GM21529 (cell line): ENCODE data around the gene ABTB2.
"Not testable (repeated sequence)": the region's sequence is repeated elsewhere in the genome, so short reads cannot be mapped to it uniquely, and the experiment has no call there.

Experiments used
- ATAC-seq: cut with Tn5 transposase; IDR thresholded peaks from one replicate; pipeline ENCODE4 v1.9.1; 2021; ENCODE audit not compliant: unreplicated experiment

ABTB2 gene

DNA sequence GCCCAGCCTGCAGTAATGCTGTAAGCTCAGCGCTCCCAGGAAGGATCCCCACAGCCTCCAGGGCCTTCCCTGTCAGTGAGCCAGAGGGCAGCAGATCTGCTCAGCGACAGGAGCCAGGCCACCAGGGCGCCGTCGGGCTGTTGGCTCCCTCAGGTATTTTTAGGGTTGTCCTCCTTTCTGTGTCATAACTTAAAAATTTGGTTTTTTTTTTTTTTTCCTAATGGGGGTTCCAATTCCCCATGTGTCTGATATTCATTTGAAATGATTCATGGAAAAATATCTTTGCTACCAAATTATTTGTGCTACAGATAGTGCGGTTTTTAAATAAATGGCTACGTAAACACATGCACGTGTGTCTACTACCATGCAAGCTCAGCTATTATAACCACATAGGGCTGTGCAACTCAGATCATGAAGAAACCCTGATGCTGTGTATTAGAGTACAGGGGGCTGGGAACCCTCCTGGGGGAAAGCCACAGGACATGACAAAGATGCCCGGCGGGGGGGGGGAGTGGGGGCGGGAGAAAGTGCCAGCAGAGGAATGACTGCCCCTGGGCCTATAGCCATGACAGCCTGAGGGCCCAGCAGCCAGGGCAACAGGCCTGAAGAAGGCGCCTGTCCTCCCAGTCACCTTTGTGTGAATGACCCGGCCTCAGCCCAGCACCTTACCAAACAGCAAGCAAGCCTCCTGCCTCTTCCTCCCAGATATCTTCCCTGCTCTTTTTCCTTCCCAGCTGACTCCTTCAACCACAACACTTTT is 163.1 kb downstream of the ABTB2 start:
- no peak for ATAC-seq

GRCh38 chr11:34192481-34193401 is 165.1 kb downstream of the ABTB2 start:
- ATAC-seq, result no peak

- no peak for ATAC-seq
Measured at GRCh38 chr11:34191578-34191977, 166.2 kb downstream of the ABTB2 start.

GRCh38 chr11:34190192-34191139 is 167.3 kb downstream of the ABTB2 start:
- no peak for ATAC-seq

- ATAC-seq, result no peak
Measured at GRCh38 chr11:34189191-34189590, 168.6 kb downstream of the ABTB2 start.

- ATAC-seq, result no peak
Measured at GRCh38 chr11:34188181-34188580, 169.6 kb downstream of the ABTB2 start.

DNA sequence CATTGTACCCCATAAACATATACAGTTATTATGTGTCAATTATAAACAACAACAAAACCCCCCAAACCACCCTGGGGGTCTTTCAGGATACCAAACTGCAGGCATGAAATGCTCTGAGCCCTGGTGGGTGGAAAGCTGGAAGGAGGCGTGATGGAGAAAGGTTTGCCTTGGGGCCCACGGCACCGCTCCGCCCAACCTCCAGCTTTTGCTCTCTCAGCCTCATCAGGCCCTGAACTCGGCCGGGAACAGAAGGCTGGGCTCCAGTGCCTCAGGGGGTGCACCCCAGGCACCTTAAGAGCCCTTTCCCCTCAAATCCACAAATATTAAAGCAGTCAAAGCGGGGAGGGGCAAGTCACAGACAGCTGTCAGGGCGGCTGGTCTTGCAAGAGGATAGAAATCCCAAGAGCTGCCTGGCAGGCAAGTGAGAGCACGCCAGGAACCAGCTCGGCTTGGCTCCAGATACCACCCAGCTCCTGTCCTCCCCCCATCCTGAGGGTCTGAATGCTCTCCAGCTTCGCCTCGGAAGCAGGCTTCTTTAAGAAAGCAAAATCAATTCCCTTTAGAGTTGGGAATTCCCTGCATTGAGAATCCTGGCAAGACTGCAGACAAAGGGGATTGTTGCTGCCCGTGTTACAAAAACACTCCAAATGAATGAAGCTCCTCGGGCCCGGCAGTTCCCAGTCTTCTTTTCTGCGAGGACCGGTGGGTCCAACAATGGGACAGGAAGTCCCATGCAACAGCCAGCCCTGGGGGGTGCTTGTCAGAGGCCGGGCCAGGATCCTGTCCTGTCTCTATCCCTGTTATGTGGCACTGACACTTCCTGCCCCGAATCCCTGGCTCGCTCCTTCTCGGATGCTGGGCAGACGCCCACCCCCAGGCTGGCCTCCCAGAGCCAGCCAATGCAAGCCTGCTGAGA is 171.6 kb downstream of the ABTB2 start:
- no peak for ATAC-seq

DNA sequence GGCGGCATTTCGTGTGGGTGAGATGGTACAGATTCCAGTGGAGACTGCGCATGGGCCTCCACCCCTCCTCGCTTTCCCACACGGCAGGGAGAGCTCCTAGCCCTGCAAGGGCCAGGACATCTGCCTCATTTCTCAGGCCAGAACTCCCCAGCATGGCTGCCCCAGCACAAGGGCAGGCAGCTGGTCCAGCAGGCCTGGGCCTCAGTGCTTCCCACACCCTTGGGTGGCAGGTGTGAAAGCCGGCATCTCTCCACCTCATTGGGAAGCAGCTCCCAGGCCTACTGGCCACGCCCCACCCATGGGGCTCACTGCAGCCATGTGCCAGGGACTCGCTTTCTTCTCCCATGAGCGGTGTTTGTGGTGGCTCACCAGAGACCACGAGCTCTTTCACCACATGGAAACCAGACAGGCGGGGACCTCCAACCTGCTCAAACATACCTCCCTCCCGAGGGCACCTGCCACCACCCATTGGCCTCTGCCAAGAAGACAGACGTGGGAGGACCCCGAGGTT is 173.2 kb downstream of the ABTB2 start:
- ATAC-seq, result no peak

DNA sequence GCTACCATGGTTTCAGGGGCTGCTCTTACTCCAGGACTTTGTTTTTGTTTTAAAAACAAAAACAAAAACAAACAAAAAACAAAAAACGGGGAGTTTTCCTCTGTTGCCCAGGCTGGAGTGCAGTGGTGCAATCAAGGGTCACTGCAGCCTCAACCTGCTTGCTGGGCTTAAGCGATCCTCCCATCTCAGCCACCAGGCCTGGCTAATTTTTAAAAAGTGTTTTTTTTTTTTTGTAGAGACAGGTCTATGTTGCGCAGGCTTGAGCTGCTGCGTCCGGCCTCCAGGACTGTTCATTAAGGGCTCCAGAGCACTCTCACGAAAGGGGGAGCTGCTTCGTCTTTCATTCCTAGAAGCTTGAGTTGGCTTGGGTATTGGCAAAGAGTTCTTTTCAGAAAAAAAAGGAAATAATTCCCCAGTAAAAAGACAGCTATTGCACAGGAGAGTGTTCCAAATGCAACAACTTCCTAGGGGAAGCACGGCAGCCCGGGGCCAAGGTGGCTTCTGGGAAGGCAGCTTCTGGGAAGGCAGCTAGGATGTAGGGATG is 173.9 kb downstream of the ABTB2 start:
- ATAC-seq, result no peak

- no peak for ATAC-seq
Measured at GRCh38 chr11:34182921-34183685, 174.7 kb downstream of the ABTB2 start.

DNA sequence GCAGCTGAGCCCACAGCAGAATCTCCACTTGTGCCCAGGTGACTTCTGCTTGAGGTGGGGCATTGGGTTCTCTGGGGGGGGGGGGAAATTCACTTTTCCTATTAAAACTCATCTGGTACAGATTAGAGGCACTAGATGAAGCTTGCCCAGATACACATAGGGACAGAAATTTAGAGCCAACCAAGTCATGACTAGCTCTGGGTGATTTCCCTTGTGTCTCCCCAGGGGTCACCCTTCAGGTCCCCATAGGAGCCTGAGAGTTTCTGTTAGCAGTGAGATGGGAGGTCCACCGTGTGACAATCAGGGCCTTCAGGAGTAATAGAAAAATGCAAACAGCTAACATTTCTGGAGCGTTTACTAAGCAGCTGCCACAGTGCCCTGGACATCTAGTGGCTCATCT is 175.4 kb downstream of the ABTB2 start:
- no peak for ATAC-seq

DNA sequence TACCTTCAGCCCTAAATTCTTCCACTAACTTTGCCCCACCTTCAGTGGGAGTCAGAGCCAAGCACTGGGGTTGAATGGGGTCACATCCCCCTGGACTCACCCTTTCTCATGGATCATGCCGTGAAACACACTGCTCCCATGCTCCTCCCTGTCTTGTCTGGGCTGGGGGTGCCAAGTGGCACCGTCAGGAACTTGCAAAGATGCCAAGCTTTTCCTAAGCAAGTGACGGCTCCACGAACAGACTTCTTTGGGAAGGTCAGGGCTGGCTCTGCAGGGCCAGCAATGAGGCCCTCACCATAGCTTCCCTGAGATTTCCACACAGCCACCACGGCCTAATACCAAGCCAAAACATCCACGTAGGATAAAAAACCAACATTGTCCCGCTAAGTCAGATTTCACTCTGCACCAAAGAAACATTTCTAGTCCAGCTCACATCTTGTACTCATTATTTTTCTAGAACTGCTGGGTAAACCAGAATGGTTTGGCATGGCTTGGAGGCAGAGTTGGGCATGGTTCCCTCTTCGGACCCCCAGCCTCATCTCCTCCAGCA is 175.9 kb downstream of the ABTB2 start:
- ATAC-seq, result no peak

DNA sequence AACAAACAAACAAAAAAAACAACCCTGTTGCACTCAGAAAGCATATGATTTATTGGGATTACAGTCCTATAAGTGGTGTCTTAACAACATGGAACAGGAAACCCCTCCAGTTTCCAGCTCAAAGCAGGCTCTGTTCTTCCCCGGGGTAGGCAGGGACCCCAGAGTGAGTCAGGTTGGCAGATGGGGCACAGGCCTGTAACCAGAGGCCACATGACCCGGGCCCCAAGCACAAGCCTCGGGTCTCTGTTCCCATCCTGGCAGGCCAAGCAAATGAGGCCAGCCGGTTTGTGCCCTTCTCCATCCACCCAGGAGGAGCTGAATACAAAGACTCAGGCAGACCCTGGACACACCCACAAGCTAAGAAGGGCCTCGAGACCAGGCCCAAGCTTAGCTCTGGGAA is 176.6 kb downstream of the ABTB2 start:
- ATAC-seq, result no peak

DNA sequence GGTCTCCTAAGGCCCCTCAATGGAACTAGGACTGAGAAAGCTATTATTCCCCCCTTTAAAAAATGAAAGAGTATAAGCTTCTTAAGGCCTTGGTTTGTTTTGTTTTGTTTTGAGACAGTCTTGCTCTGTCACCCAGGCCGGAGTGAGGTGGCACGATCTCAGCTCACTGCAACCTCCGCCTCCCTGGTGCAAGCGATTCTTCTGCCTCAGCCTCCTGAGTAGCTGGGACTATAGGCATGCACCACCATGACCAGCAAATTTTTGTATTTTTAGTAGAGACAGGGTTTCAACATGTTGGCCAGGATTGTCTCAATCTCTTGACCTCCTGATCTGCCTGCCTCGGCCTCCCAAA is 177.0 kb downstream of the ABTB2 start:
- not testable (repeated sequence) for ATAC-seq

DNA sequence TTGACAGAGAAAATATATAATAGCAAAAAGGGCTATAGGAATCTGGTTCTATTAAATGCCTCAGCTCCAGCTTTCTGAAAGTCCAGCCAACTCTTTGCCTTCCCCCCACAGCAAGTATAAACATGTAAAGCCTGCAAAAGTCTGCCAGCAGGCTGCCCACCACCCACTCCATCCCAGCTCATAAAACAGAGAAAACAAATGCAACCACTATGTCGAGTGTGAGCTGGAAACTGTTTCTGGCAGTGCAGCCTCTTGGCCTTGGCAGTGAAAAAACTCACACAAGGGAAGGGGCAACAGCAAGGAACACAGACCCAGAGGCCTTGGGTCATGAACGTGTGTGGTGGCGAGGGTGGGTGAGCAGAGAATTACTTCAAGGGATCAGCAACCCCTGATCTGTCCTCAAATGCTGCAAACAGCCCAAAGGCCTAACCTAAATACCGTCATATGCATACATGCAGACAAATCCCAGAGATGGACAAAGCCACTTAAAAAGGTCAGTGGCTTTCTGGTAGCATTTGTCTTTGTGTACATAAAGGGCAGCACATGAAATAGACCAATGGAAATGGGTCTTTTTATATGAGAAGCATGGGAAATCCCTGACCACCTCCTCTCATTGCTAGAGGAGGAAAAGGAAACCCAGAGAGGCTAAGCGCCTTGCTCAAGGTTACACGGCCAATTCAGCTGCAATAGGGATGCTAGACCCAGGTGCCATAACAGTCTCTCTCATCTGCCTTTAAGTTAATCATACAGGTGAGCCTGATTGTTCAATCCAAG is 177.6 kb downstream of the ABTB2 start:
- ATAC-seq, result no peak

- no peak for ATAC-seq
Measured at GRCh38 chr11:34179026-34179675, 178.7 kb downstream of the ABTB2 start.

DNA sequence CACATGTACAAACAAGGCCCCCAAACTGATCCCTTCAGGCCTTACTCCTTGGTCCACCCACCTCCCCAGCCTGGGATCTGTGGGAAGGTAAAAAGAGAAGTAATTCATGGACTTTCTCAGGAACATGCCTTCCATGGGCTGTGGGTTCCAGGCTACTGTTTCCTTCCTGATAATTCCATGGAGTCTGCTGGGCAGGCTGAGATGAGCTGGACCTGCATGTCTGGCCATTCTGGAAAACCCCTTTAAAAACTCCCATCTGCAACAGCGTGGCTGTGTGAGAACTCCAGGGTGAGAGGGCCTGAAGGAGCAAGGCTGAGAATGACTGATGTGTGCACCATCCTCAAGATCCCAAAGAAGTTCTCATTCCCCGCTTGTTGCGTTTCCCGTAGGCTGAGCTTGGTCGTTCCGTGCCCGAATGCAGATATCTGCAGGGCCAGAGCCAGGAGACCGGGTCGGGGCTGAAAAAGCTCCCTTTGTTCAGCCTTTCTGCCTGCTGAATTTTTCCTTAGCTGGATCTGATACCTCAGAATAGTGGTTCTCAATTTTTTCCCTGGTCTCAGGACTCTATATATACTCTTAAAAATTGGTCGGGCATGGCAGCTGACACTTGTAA is 179.5 kb downstream of the ABTB2 start:
- ATAC-seq, result no peak
